ENCODE measurements around the gene CLCN4. TPM values are rescaled to one million over a fixed set of nuclear protein-coding genes. Genes with fewer than 3 reads are reported as not detected.
A peak's percentile ranks its signal among the peaks of the same experiment; 100 is the strongest.

CLCN4 gene
- polyA plus RNA-seq, 1 donor, result 13.6 TPM

- no peak for DNase-seq (ENCODE audit: low read depth)
Measured at GRCh38 chrX:10166731-10167151, 10.0 kb downstream of the CLCN4 start.

DNA sequence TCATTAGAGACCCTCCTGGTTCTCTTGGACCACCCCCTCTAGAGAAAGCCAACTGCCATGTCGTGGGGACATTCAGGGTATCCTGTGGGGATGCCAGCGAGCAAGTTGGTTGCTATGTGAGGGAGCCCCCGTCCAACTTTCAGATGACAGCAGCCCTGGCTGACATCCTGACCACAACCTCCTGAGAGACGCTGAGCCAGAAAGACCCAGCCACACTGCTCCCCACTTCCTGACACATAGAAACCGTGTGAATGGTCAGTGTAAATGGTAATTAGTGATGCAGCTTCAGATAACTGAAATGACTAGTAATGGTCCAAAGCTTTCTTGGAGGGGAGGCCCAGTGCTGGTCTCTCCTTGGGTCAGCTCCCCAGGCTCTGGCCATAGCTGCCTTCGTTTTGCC, 10.8 kb downstream of the CLCN4 start:
- DNase-seq (ENCODE audit: low read depth), result no peak

- DNase-seq (ENCODE audit: low read depth), result no peak
Measured at GRCh38 chrX:10168226-10168625, 11.5 kb downstream of the CLCN4 start.

GRCh38 chrX:10169175-10169574, 12.4 kb downstream of the CLCN4 start:
- no peak for DNase-seq (ENCODE audit: low read depth)

GRCh38 chrX:10171249-10171648, 14.5 kb downstream of the CLCN4 start:
- DNase-seq (ENCODE audit: low read depth), result no peak

DNA sequence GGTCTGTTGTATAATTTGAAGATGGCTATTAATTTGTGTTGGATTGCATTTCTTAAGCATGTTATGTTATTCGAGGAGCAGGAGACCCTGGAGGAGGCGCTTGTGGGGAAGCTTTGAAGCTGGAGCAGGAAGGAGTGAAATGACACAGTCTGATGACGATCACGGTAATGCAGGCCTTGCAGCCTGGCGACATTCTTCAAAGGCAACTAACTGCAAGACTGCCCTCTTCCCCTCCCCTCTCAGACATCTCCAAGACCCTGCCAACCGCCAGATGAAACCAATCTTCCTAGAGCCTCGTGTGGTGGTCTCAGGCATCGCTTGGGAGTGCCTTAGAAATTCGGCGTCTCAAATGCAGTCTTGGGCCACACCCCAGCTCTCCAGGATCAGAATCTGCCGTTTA, 16.1 kb downstream of the CLCN4 start:
- no peak for DNase-seq (ENCODE audit: low read depth)

GRCh38 chrX:10173331-10173900, 16.6 kb downstream of the CLCN4 start:
- DNase-seq (ENCODE audit: low read depth), result peak; percentile 58

- DNase-seq (ENCODE audit: low read depth), result no peak
Measured at GRCh38 chrX:10174051-10174450, 17.3 kb downstream of the CLCN4 start.

DNA sequence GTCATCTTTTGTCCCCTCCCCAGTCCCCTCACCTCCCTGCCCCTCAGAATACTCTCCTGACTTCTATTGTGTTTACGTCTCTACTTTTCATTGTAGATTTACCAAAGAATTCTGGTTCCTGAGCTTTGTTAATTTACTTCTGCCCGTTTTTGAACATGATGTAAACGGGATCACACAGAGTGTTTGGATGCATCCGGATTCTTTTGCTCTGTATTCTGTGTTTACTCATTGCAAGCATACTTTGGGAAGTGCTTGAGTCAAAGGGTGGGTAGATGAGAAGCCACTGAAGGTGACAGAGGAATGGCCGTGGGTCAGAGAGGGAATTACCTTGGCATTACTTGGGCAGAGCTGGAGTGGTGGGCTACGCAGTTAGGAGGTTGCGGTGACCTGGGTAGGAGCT, 18.0 kb downstream of the CLCN4 start:
- no peak for DNase-seq (ENCODE audit: low read depth)

DNA sequence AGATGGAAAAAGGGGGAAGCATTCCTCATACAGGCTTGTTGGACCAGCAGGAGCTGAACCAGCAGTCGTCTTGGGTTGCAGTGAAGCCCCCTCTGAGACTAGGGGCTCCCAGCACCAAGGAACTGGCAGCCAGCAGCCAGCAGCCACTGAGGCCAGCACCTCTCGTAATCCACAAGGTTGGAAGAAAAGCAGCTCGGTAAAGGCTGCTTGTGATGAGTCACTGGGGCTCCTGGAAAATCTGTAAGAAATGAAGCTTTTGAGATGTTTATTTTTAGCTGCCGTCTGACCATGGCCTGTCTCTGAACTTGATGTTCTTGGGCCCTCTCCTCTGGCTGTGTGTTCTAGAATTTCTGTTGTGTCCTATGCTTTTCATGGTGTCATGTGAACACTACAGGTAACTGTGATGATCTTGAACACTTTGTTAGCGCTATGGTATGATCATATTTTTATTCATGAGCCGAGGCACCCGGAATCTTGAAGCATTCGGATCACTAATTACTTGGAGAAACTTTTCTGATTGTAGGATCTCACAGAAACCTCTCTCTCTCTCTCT, 18.6 kb downstream of the CLCN4 start:
- DNase-seq (ENCODE audit: low read depth), result no peak

- no peak for DNase-seq (ENCODE audit: low read depth)
Measured at GRCh38 chrX:10176121-10177003, 19.6 kb downstream of the CLCN4 start.

- DNase-seq (ENCODE audit: low read depth), result no peak
Measured at GRCh38 chrX:10177004-10177396, 20.2 kb downstream of the CLCN4 start.

DNA sequence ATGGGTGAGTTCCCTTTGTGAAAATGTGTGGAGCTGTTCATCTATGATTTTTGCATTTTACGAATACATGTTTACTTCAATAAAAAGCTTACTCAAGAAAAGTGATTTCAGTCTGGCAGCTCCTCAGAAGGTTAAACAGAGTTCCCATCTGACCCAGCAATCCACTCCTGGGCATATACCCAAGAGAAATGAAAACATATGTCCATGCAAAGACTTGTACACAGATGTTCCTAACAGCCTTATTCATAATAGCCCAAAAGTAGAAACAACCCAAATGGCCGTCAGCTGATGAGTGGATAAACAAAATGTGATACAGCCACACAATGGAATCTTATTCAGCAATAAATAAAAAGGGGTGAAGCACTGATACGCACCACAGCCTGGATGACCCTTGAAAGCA, 20.8 kb downstream of the CLCN4 start:
- DNase-seq (ENCODE audit: low read depth), result no peak

DNA sequence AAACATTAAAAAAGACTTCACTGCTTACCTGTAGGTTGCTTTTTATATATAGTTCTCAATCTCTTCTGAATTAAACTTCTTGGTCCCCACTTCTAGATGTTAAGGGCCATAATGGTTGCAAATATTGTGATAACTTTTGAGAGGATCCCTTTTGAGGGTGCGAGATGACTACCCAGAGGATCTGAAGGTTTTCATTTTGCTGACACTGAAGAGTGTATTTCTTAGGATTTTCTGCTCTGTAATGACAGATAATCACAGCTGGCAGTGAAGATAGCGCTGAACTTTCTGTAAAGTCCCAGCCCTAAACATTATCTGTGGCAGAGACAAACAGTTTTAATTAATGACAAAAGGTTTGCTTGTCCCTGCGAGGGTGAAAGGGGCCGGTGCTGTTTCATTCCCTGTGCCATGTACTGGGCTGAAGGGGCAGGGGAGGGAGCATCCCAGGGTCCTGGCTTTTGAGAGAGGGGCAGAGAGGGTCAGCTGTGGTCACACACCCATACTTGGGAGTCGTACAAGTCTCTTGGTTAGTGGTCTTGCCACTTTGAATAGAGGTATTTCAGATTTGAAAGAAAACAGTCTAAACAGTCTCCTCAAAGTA, 22.2 kb downstream of the CLCN4 start:
- no peak for DNase-seq (ENCODE audit: low read depth)

DNA sequence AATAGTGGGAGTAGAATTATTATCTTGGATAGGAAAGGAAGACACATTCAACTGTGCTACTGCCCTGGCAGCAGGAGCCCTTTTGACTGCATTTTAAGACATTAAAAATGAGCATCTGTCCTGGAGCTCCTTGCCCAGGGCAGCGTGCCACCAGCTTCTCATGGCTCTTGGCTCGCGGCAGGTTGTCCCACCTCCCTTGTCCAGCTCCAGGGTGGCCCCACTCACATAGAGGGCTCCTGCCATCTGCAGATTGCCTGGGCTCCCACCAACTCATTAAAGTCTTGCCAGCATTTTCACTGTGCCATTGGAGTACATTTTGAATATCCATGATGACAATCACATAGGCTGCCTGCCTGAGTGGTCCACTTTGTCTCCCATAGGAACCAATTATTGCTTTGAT, 27.0 kb downstream of the CLCN4 start:
- DNase-seq (ENCODE audit: low read depth), result no peak

DNA sequence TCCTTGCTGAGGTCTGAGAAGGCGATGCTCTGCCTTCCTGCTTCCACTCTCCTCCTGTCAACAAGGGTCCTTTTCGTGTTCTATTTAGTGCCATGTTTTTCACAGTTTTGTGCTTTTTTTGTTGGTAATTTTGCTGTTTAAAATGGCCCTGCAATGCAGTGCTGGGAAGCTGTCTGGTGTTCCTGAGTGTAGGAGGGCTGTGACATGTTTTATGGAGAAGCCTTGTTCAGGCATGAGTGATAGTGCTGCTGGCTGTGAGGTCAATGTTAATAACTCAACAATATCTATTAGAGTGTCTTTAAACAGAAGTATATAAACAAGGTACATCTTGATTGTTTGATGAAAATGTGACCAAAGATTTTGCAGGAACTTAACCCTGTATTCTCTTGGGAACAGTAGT, 27.6 kb downstream of the CLCN4 start:
- no peak for DNase-seq (ENCODE audit: low read depth)

DNA sequence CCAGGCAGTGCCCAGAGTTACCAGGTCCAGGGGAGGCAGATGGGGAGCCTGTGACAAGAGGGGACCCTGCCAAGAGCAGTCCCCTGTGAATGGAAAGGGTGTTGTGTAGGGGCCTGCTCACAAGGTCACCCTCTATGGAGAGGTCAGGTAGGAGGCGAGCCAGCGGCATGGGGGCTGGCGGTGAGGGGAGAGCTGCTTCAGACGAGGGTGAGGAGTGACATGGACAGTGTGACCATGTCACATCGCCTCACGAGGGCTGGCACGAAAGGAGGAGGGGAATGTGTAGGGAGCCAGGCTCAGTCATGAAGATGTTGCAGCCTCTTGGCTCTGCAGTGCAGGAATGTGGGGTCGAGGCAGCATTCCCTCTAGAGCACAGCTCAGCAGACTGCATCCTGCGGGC, 29.6 kb downstream of the CLCN4 start:
- no peak for DNase-seq (ENCODE audit: low read depth)

DNA sequence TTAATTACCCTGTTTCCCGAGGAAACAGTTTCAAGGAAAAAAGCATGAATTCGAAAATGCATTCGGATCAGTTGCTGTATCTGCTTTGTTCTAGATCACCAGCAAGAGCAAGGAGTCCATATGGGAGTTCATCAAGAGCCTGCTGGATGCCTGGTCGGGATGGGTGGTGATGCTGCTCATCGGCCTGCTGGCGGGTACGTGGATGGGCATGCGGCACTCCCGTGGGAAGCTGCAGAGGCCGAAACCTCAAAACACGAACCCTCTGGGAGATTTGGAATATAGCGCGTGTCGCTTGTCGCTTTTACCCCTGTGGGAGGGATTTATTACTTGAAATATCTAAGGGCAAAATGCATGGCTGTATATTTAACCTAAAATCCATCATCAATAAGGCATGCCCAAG, 30.6 kb downstream of the CLCN4 start:
- no peak for DNase-seq (ENCODE audit: low read depth)

GRCh38 chrX:10189317-10190268, 32.8 kb downstream of the CLCN4 start:
- peak; percentile 65 for DNase-seq (ENCODE audit: low read depth)

GRCh38 chrX:10190367-10190766, 33.6 kb downstream of the CLCN4 start:
- peak; percentile 75 for DNase-seq (ENCODE audit: low read depth)

DNA sequence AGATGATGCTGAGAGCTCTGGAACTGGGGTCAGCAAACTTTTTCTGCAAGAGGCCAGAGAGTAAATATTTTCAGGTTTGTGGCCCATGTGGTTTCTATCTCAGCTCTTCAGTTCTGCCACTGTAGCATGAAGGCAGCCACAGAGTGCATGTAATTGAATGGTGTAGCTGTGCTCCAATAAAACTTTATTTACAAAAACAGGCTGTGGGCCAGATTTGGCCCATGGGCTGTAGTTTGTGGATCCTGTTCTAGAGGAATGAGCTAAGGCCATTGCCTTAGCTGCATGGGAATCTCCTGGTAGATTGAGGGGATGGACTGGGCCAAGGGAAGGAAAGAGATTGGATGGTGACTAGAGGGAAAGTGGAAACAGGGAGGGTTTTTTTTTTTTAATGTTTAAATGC, 36.8 kb downstream of the CLCN4 start:
- DNase-seq (ENCODE audit: low read depth), result no peak

DNA sequence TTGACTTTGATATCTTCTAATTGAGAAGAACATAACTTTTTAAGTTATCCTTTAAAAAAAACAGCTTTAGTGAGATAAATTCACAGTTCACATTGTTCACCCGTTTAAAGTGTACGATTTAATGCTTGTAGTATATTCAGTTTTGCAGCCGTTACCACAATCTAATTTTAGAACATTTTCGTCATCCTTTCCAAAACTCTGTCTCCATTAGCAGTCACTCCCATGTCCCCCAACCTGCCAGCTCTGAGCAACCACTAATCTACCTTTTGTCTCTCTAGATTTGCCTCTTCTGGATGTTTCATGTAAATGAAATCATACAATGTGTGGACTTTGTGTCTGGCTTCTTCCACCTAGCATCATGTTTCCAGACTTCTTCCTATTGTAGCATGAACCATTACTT, 38.6 kb downstream of the CLCN4 start:
- no peak for DNase-seq (ENCODE audit: low read depth)

Measured in forelimb muscle (tissue), 1 donor.